ENCODE data around the gene CBLN3.
"Not testable (repeated sequence)": the region's sequence is repeated elsewhere in the genome, so short reads cannot be mapped to it uniquely, and the experiment has no call there.

Gene CBLN3

DNA sequence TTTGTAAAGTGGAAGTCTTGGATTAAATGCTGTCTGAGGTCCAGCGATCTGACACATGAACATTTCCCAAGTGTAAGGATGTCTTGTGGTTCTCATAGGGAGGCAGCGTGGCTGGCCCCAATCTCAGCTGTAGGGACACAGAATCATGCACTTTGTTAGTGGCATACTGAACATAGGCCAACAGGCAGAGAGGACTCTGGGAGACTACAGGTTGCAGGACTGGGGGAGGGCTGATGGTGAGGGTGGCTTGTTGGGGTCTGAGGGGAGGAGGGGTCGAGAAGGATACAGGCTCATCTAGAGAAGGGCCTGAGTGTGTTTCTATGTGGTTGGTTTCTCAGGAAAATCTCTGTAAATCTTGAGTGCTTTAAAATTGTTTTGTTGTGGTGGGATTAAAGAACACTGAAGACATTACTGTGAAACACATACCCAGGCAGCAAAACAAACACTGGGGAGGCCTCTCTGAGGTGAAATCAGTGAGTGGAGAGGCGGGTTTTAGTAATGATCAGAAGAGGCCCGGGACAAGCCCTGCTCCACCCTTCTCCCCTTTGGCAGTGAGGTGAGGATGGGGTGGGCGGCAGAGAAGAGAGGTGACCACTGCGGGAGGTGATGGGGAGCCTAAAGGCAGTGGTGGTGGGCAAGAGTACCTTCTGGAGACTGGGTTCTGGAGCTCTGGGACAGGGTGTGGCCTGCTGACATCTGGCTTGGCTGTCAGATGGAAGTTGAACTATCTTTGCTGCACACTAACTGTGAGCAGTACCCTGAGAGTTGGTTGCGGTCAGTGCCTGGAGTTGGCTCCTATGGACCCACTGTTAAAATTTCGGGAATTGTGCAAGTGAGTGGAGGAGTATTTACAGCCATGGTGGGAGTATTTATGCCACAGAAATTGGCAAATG is 27.4 kb downstream of the CBLN3 start:
- no peak for DNase-seq (ENCODE audit: low read depth)

- no peak for DNase-seq (ENCODE audit: low read depth)
These were observed 29.3 kb downstream of the CBLN3 start for GRCh38 chr14:24399999-24400718.

- no peak for DNase-seq (ENCODE audit: low read depth)
These were observed 30.0 kb downstream of the CBLN3 start for GRCh38 chr14:24399447-24399822.

GRCh38 chr14:24398653-24399446 is 30.6 kb downstream of the CBLN3 start, which contains the start of gene NYNRIN:
NYNRIN (plus strand) TSS chr14:24399003; CDS start chr14:24399247, 244 bp downstream.
- DNase-seq (ENCODE audit: low read depth): peak; percentile 12

DNA sequence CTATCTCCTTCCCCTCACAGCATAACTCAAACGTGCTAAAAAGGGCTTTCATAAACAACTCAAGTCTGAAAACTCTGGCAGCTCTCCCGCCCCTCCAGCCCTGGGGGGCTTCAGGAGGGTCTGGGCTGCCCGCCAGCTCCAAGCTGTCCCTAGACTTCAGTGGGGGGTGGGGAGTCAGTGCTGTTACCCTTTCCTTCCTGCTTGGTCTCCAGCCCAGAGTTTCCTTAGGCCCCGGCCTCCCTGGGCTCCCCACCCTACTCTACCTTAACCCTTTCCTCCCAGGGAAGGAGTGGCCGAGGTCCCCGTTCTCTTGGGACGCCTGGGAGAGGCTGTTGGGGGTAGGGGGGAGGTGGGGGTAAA is 31.2 kb downstream of the CBLN3 start:
- no peak for DNase-seq (ENCODE audit: low read depth)

- DNase-seq (ENCODE audit: low read depth): no peak
These were observed 31.7 kb downstream of the CBLN3 start for GRCh38 chr14:24397639-24398292.

- no peak for DNase-seq (ENCODE audit: low read depth)
These were observed 33.6 kb downstream of the CBLN3 start for GRCh38 chr14:24395609-24396582.

GRCh38 chr14:24394275-24394674 is 35.2 kb downstream of the CBLN3 start:
- DNase-seq (ENCODE audit: low read depth): no peak

GRCh38 chr14:24392325-24393091 is 37.0 kb downstream of the CBLN3 start:
- no peak for DNase-seq (ENCODE audit: low read depth)

GRCh38 chr14:24390701-24391468 is 38.6 kb downstream of the CBLN3 start:
- DNase-seq (ENCODE audit: low read depth): no peak

GRCh38 chr14:24389226-24389848 is 40.1 kb downstream of the CBLN3 start:
- no peak for DNase-seq (ENCODE audit: low read depth)

DNA sequence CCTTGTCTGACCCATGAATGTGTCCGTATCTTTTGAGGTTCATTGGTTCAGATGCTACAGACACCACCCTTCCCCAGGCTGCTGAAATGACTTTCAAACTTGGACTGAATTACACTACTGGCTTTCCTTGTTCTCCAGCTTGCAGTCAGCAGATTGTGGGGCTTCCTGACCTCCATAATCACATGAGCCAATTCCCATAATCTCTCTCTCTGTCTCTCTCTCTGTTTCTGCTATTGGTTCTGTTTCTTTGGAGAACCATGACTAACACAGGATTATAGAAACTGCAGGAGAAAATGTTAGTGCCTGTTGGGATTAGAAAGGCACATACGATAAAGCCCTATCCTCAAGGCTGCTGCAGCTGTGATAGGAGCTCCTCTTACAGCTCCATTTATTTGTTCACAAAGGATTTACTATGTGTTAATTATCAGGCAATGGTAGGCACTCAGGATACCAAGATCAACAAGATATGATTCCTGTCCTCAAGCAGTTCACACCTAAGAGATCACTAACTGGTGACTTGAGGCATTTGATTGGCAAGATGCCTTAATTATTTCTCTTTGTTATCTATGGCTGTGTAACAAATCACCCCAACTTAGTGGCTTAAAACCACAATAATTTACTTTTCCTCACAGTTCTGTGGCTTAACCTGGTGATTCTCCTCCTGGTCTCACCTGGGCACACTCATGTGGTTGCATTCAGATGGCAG is 40.8 kb downstream of the CBLN3 start:
- DNase-seq (ENCODE audit: low read depth): no peak

DNA sequence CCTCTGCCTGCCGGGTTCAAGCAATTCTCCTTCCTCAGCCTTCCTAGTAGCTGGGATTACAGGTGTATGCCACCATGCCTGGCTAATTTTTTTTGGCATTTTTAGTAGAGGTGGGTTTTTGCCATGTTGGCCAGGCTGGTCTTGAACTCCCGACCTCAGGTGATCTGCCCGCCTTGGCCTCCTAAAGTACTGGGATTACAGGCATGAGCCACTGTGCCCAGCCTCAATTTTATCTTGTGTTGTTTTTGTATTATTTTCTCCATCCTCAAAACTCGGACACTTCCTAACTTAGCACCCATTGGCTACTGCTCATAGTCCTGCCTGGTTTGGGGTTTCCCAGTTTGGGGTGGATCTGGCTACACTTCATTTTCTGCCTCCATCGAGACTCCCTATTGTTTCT is 41.9 kb downstream of the CBLN3 start:
- not testable (repeated sequence) for DNase-seq (ENCODE audit: low read depth)

DNA sequence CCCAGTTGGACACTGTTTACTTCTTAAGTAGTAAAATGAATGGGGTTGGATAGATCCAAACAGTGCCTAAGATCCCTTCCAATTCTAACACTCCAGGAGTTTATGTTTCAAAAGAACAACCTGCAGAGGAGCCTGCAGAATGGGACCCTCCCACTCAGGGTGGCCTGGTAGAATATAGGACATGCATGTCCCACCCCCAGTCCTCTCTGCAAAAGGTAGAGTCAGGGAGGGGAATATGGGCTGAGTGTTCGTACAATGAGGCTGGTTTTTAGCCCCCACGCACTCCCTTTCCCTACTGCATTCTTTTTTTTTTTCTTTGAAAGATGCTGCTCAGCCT is 42.5 kb downstream of the CBLN3 start:
- DNase-seq (ENCODE audit: low read depth): no peak

- no peak for DNase-seq (ENCODE audit: low read depth)
These were observed 43.9 kb downstream of the CBLN3 start for GRCh38 chr14:24385524-24385923.

GRCh38 chr14:24384169-24384568 is 45.3 kb downstream of the CBLN3 start:
- DNase-seq (ENCODE audit: low read depth): no peak

- no peak for DNase-seq (ENCODE audit: low read depth)
These were observed 47.5 kb downstream of the CBLN3 start for GRCh38 chr14:24382064-24382371.

DNA sequence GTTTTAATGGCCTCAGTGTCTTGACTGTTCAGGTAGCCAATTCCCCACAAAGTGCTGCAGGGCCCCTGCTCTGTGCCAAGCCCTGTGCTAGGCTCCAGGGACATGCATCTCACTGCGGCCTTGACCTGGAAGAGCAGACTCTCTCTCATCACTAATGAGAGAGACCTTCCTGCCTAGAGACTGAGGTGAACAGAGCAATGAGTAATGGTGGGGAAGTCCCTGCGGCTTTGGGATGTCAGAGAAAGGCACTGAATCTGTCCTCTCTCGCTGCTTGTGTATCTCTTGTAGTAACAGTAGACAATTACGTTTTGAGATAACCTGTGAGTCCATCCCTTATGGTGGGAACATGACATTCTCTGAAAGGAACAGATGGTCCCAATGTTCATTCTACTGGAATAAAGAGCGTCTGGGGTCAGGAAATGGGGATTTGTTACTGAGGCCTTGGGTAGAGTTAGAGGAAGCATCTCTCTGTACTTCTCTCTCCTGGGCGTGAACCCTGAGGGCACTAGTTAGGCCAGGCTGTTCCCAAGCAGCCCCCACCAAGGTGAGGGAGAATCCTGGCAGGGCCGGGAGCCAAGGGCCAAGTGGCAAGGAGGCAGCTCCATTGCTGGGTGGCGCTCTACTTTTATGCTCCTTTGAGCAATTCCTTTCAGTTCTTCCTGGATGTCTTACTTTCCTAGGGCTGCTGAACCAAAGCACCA is 48.0 kb downstream of the CBLN3 start:
- no peak for DNase-seq (ENCODE audit: low read depth)
